Dermis microvascular lymphatic vessel endothelial cell (primary cell): ENCODE results near the gene GAB4. TPM values are rescaled to one million over a fixed set of nuclear protein-coding genes. Genes with fewer than 3 reads are reported as not detected.

Experiments
- DNase-seq, 2 donors: peaks; one replicate each; pipeline versions ENCODE4 v3.0.0 to v3.0.0-alpha.2; 2010; ENCODE audit warnings: low read depth in 2 of 2
- total RNA-seq: library from RNA; depleted of rRNA; stranded (reverse); fragments of >200 nt; gene quantifications from 2 replicates; pipeline ENCODE4 v1.2.1, GENCODE V29; 2014

Gene GAB4
- total RNA-seq, 1 donor from 2014 or later: not detected

GRCh38 chr22:16914006-16914405, 94.0 kb downstream of the GAB4 start:
- DNase-seq: no peak

GRCh38 chr22:16912281-16912680, 95.7 kb downstream of the GAB4 start:
- no peak for DNase-seq

Other genes starting within 250 kb of the GAB4 start
- not detected in 2 replicates for gene XKR3, start 182.8 kb downstream of the GAB4 start, total RNA-seq
- 2.1 and 2.4 TPM in 2 replicates for gene IL17RA, start 76.8 kb upstream of the GAB4 start, total RNA-seq
- gene TMEM121B, start 113.1 kb upstream of the GAB4 start, total RNA-seq: 0.13 and 0.25 TPM in 2 replicates
- 31.5 and 41.7 TPM in 2 replicates for gene HDHD5, start 151.1 kb upstream of the GAB4 start, total RNA-seq
- gene ADA2, start 211.2 kb upstream of the GAB4 start, total RNA-seq: 5.1 and 7.2 TPM in 2 replicates